Right lobe of liver (tissue), 4 donors: ENCODE measurements around the gene MICU2.

Experiments used
- POLR2A ChIP-seq: fragments of 450-650 bp; IDR thresholded peaks from one replicate; pipeline ENCODE4 v1.6.1; 2017; ENCODE audit warnings: antibody characterized with exemption, mild to moderate bottlenecking
- TF ChIP-seq, protein P1 (sequence below), 4 donors: fragments of 200-600 bp in 3 of 4; fragments of 450-650 bp in 1 of 4; IDR thresholded peaks; one replicate each; pipeline versions ENCODE4 v1.5.1 to v1.8.0; 2016 to 2022; ENCODE audit warnings: antibody characterized with exemption in 4 of 4, mild to moderate bottlenecking in 2 of 4
- donor health status: DM: no; HTN: no; CAD: no.
- donor health status: DM: no; HTN: no; CAD: no.
- donor health status: DM: no; HTN: yes; CAD: no.

GRCh38 chr13:21578748-21579147 is 25.2 kb downstream of the MICU2 start:
- TF ChIP-seq, protein P1, sequence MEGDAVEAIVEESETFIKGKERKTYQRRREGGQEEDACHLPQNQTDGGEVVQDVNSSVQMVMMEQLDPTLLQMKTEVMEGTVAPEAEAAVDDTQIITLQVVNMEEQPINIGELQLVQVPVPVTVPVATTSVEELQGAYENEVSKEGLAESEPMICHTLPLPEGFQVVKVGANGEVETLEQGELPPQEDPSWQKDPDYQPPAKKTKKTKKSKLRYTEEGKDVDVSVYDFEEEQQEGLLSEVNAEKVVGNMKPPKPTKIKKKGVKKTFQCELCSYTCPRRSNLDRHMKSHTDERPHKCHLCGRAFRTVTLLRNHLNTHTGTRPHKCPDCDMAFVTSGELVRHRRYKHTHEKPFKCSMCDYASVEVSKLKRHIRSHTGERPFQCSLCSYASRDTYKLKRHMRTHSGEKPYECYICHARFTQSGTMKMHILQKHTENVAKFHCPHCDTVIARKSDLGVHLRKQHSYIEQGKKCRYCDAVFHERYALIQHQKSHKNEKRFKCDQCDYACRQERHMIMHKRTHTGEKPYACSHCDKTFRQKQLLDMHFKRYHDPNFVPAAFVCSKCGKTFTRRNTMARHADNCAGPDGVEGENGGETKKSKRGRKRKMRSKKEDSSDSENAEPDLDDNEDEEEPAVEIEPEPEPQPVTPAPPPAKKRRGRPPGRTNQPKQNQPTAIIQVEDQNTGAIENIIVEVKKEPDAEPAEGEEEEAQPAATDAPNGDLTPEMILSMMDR (IDR thresholded peaks at IDR 0.05) = no peak
- TF ChIP-seq POLR2A = no peak
